ENCODE measurements around the gene GART.
A peak's percentile ranks its signal among the peaks of the same experiment; 100 is the strongest.
"Not testable (repeated sequence)": the region's sequence is repeated elsewhere in the genome, so short reads cannot be mapped to it uniquely, and the experiment has no call there.

GART gene

DNA sequence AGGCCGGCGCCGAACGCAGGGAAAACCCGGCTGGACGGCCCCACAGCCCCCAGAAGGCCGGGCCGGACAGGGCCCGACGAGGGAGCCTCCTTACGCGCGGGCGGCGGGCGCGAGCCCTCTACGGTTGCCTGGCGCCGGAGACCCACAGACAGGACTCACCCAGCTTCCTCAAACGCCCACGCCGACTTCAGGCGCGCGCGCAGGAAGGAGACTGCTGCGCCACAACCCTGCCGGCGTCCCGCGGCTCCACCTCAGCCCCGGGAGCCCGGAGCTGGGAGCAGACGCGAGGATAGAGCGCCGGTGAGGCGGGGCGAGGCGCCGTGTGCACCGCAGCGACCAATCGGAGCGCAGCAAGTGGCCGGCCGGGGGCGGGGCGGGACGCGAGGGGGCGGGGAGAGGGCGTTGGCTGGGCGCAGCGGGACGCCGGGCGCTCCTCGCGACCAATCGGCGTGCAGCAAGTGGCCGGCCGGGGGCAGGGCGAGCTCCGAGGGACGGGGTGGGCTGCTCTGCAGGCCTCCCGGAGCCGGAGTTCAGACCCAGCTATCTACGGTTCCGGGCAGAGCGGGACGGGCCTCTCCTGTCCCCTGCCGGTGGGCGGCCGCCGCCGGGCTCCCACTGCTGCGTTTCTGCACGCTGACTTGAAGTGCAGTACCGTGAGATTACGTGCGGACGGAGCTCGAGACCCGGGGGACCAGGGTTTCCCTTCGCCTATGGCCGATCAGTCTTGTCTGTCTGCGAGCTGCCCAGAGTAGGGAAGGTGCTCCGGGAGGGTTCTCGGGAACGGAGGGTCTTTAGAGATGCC lies 62.0 kb downstream of the GART start, which contains the start of gene TMEM50B:
TMEM50B (minus strand) TSS at position 296 of the 802 bp plus-strand sequence. CDS start 11,089 bp downstream, outside the sequence.
- H3K4me3 ChIP-seq (ENCODE audit: low read depth, low read length): peak within 1 kb of the TSS; percentile 69
- TF ChIP-seq, protein P1, sequence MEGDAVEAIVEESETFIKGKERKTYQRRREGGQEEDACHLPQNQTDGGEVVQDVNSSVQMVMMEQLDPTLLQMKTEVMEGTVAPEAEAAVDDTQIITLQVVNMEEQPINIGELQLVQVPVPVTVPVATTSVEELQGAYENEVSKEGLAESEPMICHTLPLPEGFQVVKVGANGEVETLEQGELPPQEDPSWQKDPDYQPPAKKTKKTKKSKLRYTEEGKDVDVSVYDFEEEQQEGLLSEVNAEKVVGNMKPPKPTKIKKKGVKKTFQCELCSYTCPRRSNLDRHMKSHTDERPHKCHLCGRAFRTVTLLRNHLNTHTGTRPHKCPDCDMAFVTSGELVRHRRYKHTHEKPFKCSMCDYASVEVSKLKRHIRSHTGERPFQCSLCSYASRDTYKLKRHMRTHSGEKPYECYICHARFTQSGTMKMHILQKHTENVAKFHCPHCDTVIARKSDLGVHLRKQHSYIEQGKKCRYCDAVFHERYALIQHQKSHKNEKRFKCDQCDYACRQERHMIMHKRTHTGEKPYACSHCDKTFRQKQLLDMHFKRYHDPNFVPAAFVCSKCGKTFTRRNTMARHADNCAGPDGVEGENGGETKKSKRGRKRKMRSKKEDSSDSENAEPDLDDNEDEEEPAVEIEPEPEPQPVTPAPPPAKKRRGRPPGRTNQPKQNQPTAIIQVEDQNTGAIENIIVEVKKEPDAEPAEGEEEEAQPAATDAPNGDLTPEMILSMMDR (IDR thresholded peaks at IDR 0.05; ENCODE audit: low read depth, low read length, missing control alignments): peak; percentile 45
- in situ Hi-C loops (cut with HindIII; ENCODE audit: low sequenced_read_pairs): no loop called here

GRCh38 chr21:33478935-33479678 lies 62.8 kb downstream of the GART start:
- no peak for DNase-seq (ENCODE audit: low read depth)
- in situ Hi-C loops (cut with HindIII; ENCODE audit: low sequenced_read_pairs): no loop called here
- peak overlapping the region; percentile 69 for H3K4me3 ChIP-seq (ENCODE audit: low read depth, low read length)
- TF ChIP-seq, protein P1 (IDR thresholded peaks at IDR 0.05; ENCODE audit: low read depth, low read length, missing control alignments): no peak

More for the DNA sequence above, 62.0 kb downstream of the GART start, which contains the start of gene TMEM50B:
- peak; percentile 81 for DNase-seq (ENCODE audit: low read depth)

GRCh38 chr21:33478182-33478581 lies 63.7 kb downstream of the GART start:
- peak overlapping the region; percentile 69 for H3K4me3 ChIP-seq (ENCODE audit: low read depth, low read length)
- in situ Hi-C loops (cut with HindIII; ENCODE audit: low sequenced_read_pairs): no loop called here
- TF ChIP-seq, protein P1 (IDR thresholded peaks at IDR 0.05; ENCODE audit: low read depth, low read length, missing control alignments): no peak
- DNase-seq (ENCODE audit: low read depth): no peak

DNA sequence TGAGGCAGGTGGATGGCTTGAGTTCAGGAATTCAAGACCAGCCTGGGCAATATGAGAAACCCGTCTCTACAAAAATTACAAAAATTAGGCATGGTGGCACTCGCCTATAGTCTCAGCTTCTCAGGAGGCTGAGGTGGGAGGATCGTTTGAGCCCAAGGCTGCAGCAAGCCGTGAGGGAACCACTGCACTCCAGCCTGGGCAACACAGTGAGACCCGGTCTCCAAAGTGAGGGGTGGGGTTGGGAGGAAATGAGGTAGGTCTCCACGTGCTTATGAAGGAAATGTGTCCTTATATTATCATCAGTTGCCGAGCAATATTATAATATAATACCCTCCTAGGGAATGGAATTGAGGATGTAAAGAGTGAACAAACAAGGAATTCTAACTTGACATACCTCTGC lies 64.9 kb downstream of the GART start:
- H3K4me3 ChIP-seq (ENCODE audit: low read depth, low read length): no peak overlapping the region
- in situ Hi-C loops (cut with HindIII; ENCODE audit: low sequenced_read_pairs): no loop called here
- TF ChIP-seq, protein P1 (IDR thresholded peaks at IDR 0.05; ENCODE audit: low read depth, low read length, missing control alignments): no peak
- no peak for DNase-seq (ENCODE audit: low read depth)

GRCh38 chr21:33473344-33473743 lies 68.6 kb downstream of the GART start:
- TF ChIP-seq, protein P1 (IDR thresholded peaks at IDR 0.05; ENCODE audit: low read depth, low read length, missing control alignments): no peak
- DNase-seq (ENCODE audit: low read depth): no peak
- in situ Hi-C loops (cut with HindIII; ENCODE audit: low sequenced_read_pairs): no loop called here
- H3K4me3 ChIP-seq (ENCODE audit: low read depth, low read length): no peak overlapping the region

- in situ Hi-C loops (cut with HindIII; ENCODE audit: low sequenced_read_pairs): no loop called here
- TF ChIP-seq, protein P1 (IDR thresholded peaks at IDR 0.05; ENCODE audit: low read depth, low read length, missing control alignments): no peak
- no peak overlapping the region for H3K4me3 ChIP-seq (ENCODE audit: low read depth, low read length)
- DNase-seq (ENCODE audit: low read depth): no peak
Observed at GRCh38 chr21:33470701-33471100, 71.2 kb downstream of the GART start.

DNA sequence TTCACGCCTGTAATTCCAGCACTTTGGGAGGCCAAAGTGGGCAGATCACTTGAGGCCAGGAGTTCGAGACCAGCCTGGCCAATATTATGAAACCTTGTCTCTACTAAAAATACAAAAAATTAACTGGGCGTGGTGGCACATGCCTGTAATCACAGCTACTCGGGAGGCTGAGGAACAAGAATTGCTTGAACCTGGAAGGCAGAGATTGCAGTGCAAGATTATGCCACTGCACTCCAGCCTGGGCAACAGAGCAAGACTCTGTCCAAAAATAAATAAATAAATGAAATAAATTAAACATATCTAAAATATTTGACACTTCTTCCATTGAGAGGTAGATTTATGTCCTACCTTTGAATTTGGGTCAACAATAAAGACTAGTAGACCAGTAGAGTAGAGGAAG lies 72.7 kb downstream of the GART start:
- DNase-seq (ENCODE audit: low read depth); H3K4me3 ChIP-seq (ENCODE audit: low read depth, low read length); in situ Hi-C loops (cut with HindIII; ENCODE audit: low sequenced_read_pairs): not testable (repeated sequence)

Data from astrocyte of the cerebellum (primary cell).